ENCODE measurements around the gene NR3C2.
"Not testable (repeated sequence)": the region's sequence is repeated elsewhere in the genome, so short reads cannot be mapped to it uniquely, and the experiment has no call there.

The NR3C2 gene

GRCh38 chr4:148095346-148095923 lies 346.8 kb downstream of the NR3C2 start:
- DNase-seq = no peak

- no peak for DNase-seq
Observed at GRCh38 chr4:148094149-148094548, 348.1 kb downstream of the NR3C2 start.

GRCh38 chr4:148093065-148093464 lies 349.1 kb downstream of the NR3C2 start:
- no peak for DNase-seq

- no peak for DNase-seq
Observed at GRCh38 chr4:148092316-148093014, 349.7 kb downstream of the NR3C2 start.

GRCh38 chr4:148091896-148092295 lies 350.3 kb downstream of the NR3C2 start:
- no peak for DNase-seq

GRCh38 chr4:148090503-148091476 lies 351.4 kb downstream of the NR3C2 start:
- no peak for DNase-seq

- no peak for DNase-seq
Observed at GRCh38 chr4:148090029-148090428, 352.2 kb downstream of the NR3C2 start.

- no peak for DNase-seq
Observed at GRCh38 chr4:148089624-148090023, 352.6 kb downstream of the NR3C2 start.

- DNase-seq = not testable (repeated sequence)
Observed at GRCh38 chr4:148083073-148083472, 359.1 kb downstream of the NR3C2 start.

GRCh38 chr4:148081745-148082144 lies 360.5 kb downstream of the NR3C2 start:
- no peak for DNase-seq

- no peak for DNase-seq
Observed at GRCh38 chr4:148081267-148081666, 360.9 kb downstream of the NR3C2 start.

GRCh38 chr4:148079961-148080360 lies 362.3 kb downstream of the NR3C2 start:
- no peak for DNase-seq

GRCh38 chr4:148078061-148078460 lies 364.2 kb downstream of the NR3C2 start:
- DNase-seq = no peak

GRCh38 chr4:148077581-148077980 lies 364.6 kb downstream of the NR3C2 start:
- no peak for DNase-seq

- no peak for DNase-seq
Observed at GRCh38 chr4:148076964-148077363, 365.2 kb downstream of the NR3C2 start.

- DNase-seq = no peak
Observed at GRCh38 chr4:148075438-148075837, 366.8 kb downstream of the NR3C2 start.

GRCh38 chr4:148074462-148074861 lies 367.8 kb downstream of the NR3C2 start:
- DNase-seq = no peak

- no peak for DNase-seq
Observed at GRCh38 chr4:148073349-148073748, 368.9 kb downstream of the NR3C2 start.

GRCh38 chr4:148072789-148073188 lies 369.4 kb downstream of the NR3C2 start:
- DNase-seq = no peak

- DNase-seq = no peak
Observed at GRCh38 chr4:148071009-148071408, 371.2 kb downstream of the NR3C2 start.

- DNase-seq = no peak
Observed at GRCh38 chr4:148069895-148070178, 372.4 kb downstream of the NR3C2 start.

GRCh38 chr4:148069086-148069894 lies 372.9 kb downstream of the NR3C2 start:
- DNase-seq = no peak
